Heart right ventricle (tissue), 16 donors: ENCODE data around the gene HNRNPL. TPM values are rescaled to one million over a fixed set of nuclear protein-coding genes. Genes with fewer than 3 reads are reported as not detected.

Source experiments
- ATAC-seq, 8 donors: fragments of 200-7000 bp; cut with Tn5 transposase; one replicate each; pipeline ENCODE4 v1.9.1; 2020; ENCODE audit warnings: mild to moderate bottlenecking in 8 of 8, moderate library complexity in 8 of 8, moderate number of reproducible peaks in 1 of 8
- DNase-seq, 2 donors: peaks; one replicate each; pipeline ENCODE4 v3.0.0-alpha.2; 2020
- H3K27ac ChIP-seq, 10 donors: fragments of 200-600 bp; sonication (generic) in 2 of 10; one replicate each; pipeline versions ENCODE4 v1.5.0 to v1.8.0; 2020 to 2022; ENCODE audit warnings: mild to moderate bottlenecking in 3 of 10
- H3K27me3 ChIP-seq, 7 donors: fragments of 200-600 bp; one replicate each; pipeline ENCODE4 v1.8.0; 2021 to 2022; ENCODE audit warnings: mild to moderate bottlenecking in 2 of 7
- H3K36me3 ChIP-seq, 9 donors: fragments of 200-600 bp; sonication (generic) in 1 of 9; one replicate each; pipeline versions ENCODE4 v1.5.0 to v1.8.0; 2020 to 2022; ENCODE audit warnings: mild to moderate bottlenecking in 2 of 9
- H3K4me1 ChIP-seq, 9 donors: fragments of 200-600 bp; sonication (generic) in 1 of 9; one replicate each; pipeline versions ENCODE4 v1.5.0 to v1.8.0; 2020 to 2022; ENCODE audit warnings: mild to moderate bottlenecking in 4 of 9
- H3K4me3 ChIP-seq, 10 donors: fragments of 200-600 bp; sonication (generic) in 2 of 10; one replicate each; pipeline versions ENCODE4 v1.5.0 to v1.8.0; 2020 to 2022; ENCODE audit warnings: mild to moderate bottlenecking in 7 of 10, moderate library complexity in 2 of 10
- H3K9me3 ChIP-seq, 11 donors: fragments of 200-600 bp in 10 of 11; sonication (generic) in 2 of 11; one replicate each; pipeline versions ENCODE4 v1.5.0 to v1.8.0; 2013 to 2022; ENCODE audit warnings: mild to moderate bottlenecking in 2 of 11, control low read depth in 1 of 11, moderate library complexity in 1 of 11
- CTCF ChIP-seq, 9 donors: fragments of 200-600 bp; sonication (generic) in 2 of 9; IDR thresholded peaks; one replicate each; pipeline versions ENCODE4 v1.5.0 to v1.8.0; 2021 to 2022; ENCODE audit warnings: antibody characterized with exemption in 9 of 9, mild to moderate bottlenecking in 5 of 9, moderate library complexity in 1 of 9
- WGBS, 2 donors: extraction: QIAGEN DNeasy Blood & Tissue Kit; methylation state at CpG; one replicate each; pipeline ENCODE4 v1.1.7; 2013; ENCODE audit warnings: inconsistent platforms in 1 of 2; 5-methylcytosine and 5-hydroxymethylcytosine counted together
- intact Hi-C, 10 donors: fragments of 100-400 bp; cut with DNase I; formaldehyde crosslinking; loops; one replicate each; pipeline versions ENCODE4 v1.11.1 to v1.14.2; 2022
- polyA plus RNA-seq, 2 donors: library from polyadenylated mRNA; stranded (reverse); fragments of 200-250 nt; gene quantifications; one replicate each; pipeline ENCODE4 v1.2.3, GENCODE V29; 2013
- total RNA-seq, 10 donors: library from RNA; stranded (reverse); fragmentation: NEBNext Ultra II Directional in 3 of 10; extraction: Animal tissue kit (Norgen Biotek cat#: 25700) in 3 of 10; gene quantifications; one replicate each; pipeline versions ENCODE4 v1.2.1 to v1.2.4, GENCODE V29; 2021 to 2023
- donor health status: Arrhythmogenic right ventricular cardiomyopathy.
- donor health status: ischemic (EF 13 %, LVEDD 7.1; RV severe dilation, severe dysfunction).
- donor health status: healthy with polysubstance abuse.
- donor health status: DM: no; HTN: yes; CAD: no.
- donor health status: DM: no; HTN: no; CAD: no.
- donor health status: ischemic (EF 25% LVEDD 6.9; RV normal size, moderate dysfunction).
- donor health status: ischemic (EF 25% LVEDD 5.7; RV mildly dilated, moderate dysfunction).
- donor health status: healthy.
- donor health status: DM: yes; HTN: yes; CAD: no.
- donor health status: Ischemic cardiomyopathy.
- donor health status: ischemic (EF 35%, LVEDD 5.7; RV mildly dilated, moderate dysfunction).
- donor health status: nonischemic (EF 11% LVEDD 7.7; RV severe dilation, severe dysfunction).
- donor health status: DM: yes; HTN: yes; CAD: no.
- donor health status: PGD.
- donor health status: ischemic (EF 29% LVEDD 5.4; RV normal size, mild dysfunction).
- donor health status: nonischemic (EF 23%, LVEDD 6.1; RV moderate dilation, normal function).

The HNRNPL gene
- total and polyA plus RNA-seq, 12 donors, result 130 to 196 (median 170) TPM

- DNase-seq (no peak), ATAC-seq (no peak)
- Histone ChIP-seq H3K4me1 (no peaks in the 10 kb centered on the region), H3K9me3 (no peaks in the 10 kb centered on the region), H3K27ac (no peak overlapping the region), H3K4me3 (no peak overlapping the region), H3K36me3 (no peaks in the 10 kb centered on the region), H3K27me3 (peaks cover 0 to 3% (median 0%) of the 10 kb centered on the region in 7 donors)
- no peak for TF ChIP-seq CTCF (IDR thresholded peaks at IDR 0.05)
- 76 to 78% methylated on average over 11 of the region's 11 CpGs for WGBS, 2 donors
- intact Hi-C loops, result no loop called here
Observed at GRCh38 chr19:38786572-38787265, 63.1 kb downstream of the HNRNPL start.

Other genes starting within 250 kb of the HNRNPL start
- 1 to 10 TPM in 8 of 10 donors, under 1 TPM in 2; 0.52 to 9.1 (median 1.5) TPM for gene MAP4K1, start 232.0 kb downstream of the HNRNPL start, total RNA-seq
- gene MAP4K1, start 232.0 kb downstream of the HNRNPL start, polyA plus RNA-seq, result 1 to 10 TPM in 1 of 2 donors, under 1 TPM in 1; 0.99 to 2.1 TPM
- 100 to 1,000 TPM; 505 to 677 (median 631) TPM for gene EIF3K, start 230.8 kb downstream of the HNRNPL start, total RNA-seq
- 100 to 1,000 TPM; 572 to 845 TPM for gene EIF3K, start 230.8 kb downstream of the HNRNPL start, polyA plus RNA-seq
- gene ACTN4, start 202.3 kb downstream of the HNRNPL start, total RNA-seq, result 100 to 1,000 TPM; 129 to 291 (median 149) TPM
- 100 to 1,000 TPM in 1 of 2 donors, 10 to 100 TPM in 1; 92.4 to 189 TPM for gene ACTN4, start 202.3 kb downstream of the HNRNPL start, polyA plus RNA-seq
- gene CAPN12, start 105.5 kb downstream of the HNRNPL start, total RNA-seq, result 1 to 10 TPM in 2 of 10 donors, under 1 TPM in 8; 0.15 to 1.5 (median 0.59) TPM
- 1 to 10 TPM; 1.1 to 3.6 TPM for gene CAPN12, start 105.5 kb downstream of the HNRNPL start, polyA plus RNA-seq
- not detected for gene LGALS7, start 76.5 kb downstream of the HNRNPL start, total RNA-seq
- not detected for gene LGALS7, start 76.5 kb downstream of the HNRNPL start, polyA plus RNA-seq
- gene LGALS7B, start 60.8 kb downstream of the HNRNPL start, total RNA-seq, result under 1 TPM in 1 of 10 donors, not detected in 9; 0.60 TPM
- gene LGALS7B, start 60.8 kb downstream of the HNRNPL start, polyA plus RNA-seq, result under 1 TPM in 1 of 2 donors, not detected in 1; 0.19 TPM
- 1 to 10 TPM in 2 of 10 donors, under 1 TPM in 6, not detected in 2; 0.16 to 2.0 (median 0.81) TPM for gene LGALS4, start 37.0 kb downstream of the HNRNPL start, total RNA-seq
- 1 to 10 TPM in 1 of 2 donors, under 1 TPM in 1; 0.30 to 2.6 TPM for gene LGALS4, start 37.0 kb downstream of the HNRNPL start, polyA plus RNA-seq
- gene ECH1, start 18.2 kb downstream of the HNRNPL start, total RNA-seq, result 100 to 1,000 TPM; 418 to 987 (median 671) TPM
- gene ECH1, start 18.2 kb downstream of the HNRNPL start, polyA plus RNA-seq, result 1,000 to 10,000 TPM in 1 of 2 donors, 100 to 1,000 TPM in 1; 446 to 1,208 TPM
- 1 to 10 TPM; 1.6 to 7.0 (median 2.8) TPM for gene RINL, start 28.3 kb upstream of the HNRNPL start, total RNA-seq
- gene RINL, start 28.3 kb upstream of the HNRNPL start, polyA plus RNA-seq, result 10 to 100 TPM in 1 of 2 donors, 1 to 10 TPM in 1; 4.6 to 14.5 TPM
- 100 to 1,000 TPM in 1 of 10 donors, 10 to 100 TPM in 9; 51.7 to 103 (median 72.6) TPM for gene SIRT2, start 49.6 kb upstream of the HNRNPL start, total RNA-seq
- 10 to 100 TPM; 46.3 to 86.0 TPM for gene SIRT2, start 49.6 kb upstream of the HNRNPL start, polyA plus RNA-seq
- 10 to 100 TPM; 16.1 to 26.6 (median 21.6) TPM for gene NFKBIB, start 50.0 kb upstream of the HNRNPL start, total RNA-seq
- 10 to 100 TPM; 31.5 to 79.8 TPM for gene NFKBIB, start 50.0 kb upstream of the HNRNPL start, polyA plus RNA-seq
- under 1 TPM in 5 of 10 donors, not detected in 5; 0.25 to 0.93 (median 0.38) TPM for gene CCER2, start 62.2 kb upstream of the HNRNPL start, total RNA-seq
- under 1 TPM; 0.13 to 0.37 TPM for gene CCER2, start 62.2 kb upstream of the HNRNPL start, polyA plus RNA-seq
- 10 to 100 TPM; 14.7 to 21.9 (median 18.9) TPM for gene SARS2, start 80.8 kb upstream of the HNRNPL start, total RNA-seq
- 10 to 100 TPM; 10.4 to 51.9 TPM for gene SARS2, start 80.8 kb upstream of the HNRNPL start, polyA plus RNA-seq
- 10 to 100 TPM; 41.8 to 78.7 (median 54.1) TPM for gene MRPS12, start 81.0 kb upstream of the HNRNPL start, total RNA-seq
- 100 to 1,000 TPM in 1 of 2 donors, 10 to 100 TPM in 1; 39.7 to 122 TPM for gene MRPS12, start 81.0 kb upstream of the HNRNPL start, polyA plus RNA-seq
- 1 to 10 TPM in 9 of 10 donors, under 1 TPM in 1; 1.00 to 2.8 (median 1.7) TPM for gene FBXO17, start 125.8 kb upstream of the HNRNPL start, total RNA-seq
- gene FBXO17, start 125.8 kb upstream of the HNRNPL start, polyA plus RNA-seq, result 1 to 10 TPM; 2.5 to 3.2 TPM
- 10 to 100 TPM; 11.4 to 40.5 (median 21.4) TPM for gene FBXO27, start 182.6 kb upstream of the HNRNPL start, total RNA-seq
- gene FBXO27, start 182.6 kb upstream of the HNRNPL start, polyA plus RNA-seq, result 1 to 10 TPM; 2.3 to 6.6 TPM
- not detected for gene ACP7, start 234.4 kb upstream of the HNRNPL start, total RNA-seq
- gene ACP7, start 234.4 kb upstream of the HNRNPL start, polyA plus RNA-seq, result not detected